ENCODE results near the gene GPATCH3.
A peak's percentile ranks its signal among the peaks of the same experiment; 100 is the strongest.
"Not testable (repeated sequence)": the region's sequence is repeated elsewhere in the genome, so short reads cannot be mapped to it uniquely, and the experiment has no call there.

The GPATCH3 gene

DNA sequence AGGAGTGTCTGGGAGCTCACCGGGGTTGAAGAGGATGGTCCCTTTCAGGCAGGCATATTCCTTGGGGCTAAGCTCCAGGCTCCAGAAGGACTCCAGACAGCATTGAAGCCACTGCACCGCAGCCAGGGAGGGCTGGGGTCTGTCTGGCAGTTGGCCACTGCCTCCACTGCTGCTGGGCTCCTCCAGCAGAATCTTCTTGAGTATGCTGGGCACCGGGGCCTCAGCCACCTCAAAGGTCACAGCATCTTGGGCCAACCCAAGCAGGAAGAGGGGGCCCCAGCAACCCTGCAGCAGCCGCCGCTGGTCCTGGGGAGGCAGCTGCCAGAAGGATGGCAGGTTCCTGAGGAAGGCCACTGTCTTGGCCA, 13.1 kb upstream of the GPATCH3 start:
- DNase-seq, result no peak

DNA sequence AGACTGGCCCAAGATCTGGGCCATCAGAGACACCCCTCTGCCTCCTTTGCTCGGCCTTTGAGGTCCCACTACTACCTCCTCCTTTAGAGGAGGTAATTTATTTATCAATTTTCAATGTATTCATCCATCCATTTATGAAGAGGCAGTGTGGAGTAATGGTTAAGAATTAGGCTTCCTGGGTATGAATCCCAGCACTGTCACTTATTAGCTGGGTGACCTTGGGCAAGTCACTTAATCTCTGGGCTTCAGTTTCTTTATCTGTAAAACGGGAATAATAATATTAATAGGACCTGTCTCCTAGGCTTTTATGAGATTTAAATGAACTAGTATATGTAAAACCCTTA, 11.9 kb upstream of the GPATCH3 start:
- no peak for DNase-seq

DNA sequence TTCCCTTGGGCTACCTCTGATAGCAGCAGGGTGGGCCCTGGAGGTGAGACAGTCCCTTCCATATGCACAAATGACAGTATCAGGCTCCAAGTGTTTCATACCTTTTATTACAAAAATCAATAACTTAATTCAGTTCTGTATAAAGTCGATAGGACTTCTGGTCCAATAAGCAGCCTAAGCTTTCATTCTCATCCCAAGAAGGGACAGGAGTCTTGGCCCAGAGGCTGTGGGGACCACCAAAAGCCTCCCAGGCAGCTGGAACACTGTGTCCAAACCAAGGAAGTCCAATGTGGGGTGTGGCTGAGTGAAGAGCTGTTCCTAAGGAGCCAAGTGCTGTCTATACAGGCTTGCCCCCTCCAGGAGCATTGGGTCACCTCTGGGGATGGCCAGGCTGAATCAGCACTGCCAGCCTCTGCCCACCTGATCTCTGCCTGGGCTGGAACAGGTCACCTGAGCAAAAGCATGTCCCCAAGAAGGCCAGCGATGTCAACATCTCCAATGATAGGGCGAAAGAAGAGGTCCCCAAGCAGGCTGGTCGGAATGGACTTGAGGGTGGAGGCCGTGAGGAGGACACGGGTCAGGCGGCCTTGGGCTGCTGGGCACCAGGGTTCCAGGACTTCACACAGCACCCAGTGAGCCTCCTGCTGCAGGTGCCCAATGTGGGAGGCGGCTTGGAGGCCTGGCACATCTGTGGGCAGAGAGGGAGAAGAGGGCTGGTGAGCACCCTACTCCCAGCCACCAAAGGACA, 11.3 kb upstream of the GPATCH3 start:
- DNase-seq, result no peak

DNA sequence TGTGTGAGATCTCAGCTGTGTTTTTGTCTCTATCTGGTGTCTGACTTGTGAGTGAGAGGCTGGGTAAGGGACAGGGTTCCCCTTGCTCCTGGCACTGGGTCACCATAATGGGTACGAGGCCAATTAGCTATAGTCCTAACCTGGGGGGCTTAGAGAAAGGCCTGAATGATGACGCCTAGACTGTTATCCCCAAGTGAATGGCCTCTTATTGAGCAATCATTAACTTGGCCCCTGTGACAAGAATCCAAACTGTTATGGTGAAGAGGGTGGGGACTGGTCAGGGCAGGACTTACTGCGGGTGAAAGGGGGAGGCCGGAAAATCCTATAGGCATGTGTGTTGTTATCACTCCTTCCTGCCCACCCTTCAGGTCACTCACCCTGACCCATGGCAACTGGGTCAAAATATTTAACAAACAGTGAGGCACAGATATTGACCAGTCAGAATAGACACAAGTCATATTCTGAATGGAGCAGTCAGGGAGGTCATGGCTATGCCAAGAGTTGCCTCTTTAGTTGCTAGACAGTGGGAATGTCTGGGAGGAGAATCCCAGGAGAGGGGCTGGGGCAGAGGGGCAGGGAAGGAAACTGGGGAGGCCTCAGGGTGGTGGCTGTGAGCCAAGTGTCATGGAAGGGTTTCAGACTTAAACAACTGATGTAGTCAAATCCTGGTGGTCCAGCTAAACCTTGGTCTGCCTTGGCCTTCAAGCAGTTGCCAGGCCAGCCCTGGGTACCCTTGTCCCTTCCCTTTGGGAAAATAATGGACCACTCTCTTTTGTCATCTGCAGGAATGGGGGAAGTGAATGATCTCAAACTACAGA, 10.3 kb upstream of the GPATCH3 start:
- DNase-seq, result no peak

DNA sequence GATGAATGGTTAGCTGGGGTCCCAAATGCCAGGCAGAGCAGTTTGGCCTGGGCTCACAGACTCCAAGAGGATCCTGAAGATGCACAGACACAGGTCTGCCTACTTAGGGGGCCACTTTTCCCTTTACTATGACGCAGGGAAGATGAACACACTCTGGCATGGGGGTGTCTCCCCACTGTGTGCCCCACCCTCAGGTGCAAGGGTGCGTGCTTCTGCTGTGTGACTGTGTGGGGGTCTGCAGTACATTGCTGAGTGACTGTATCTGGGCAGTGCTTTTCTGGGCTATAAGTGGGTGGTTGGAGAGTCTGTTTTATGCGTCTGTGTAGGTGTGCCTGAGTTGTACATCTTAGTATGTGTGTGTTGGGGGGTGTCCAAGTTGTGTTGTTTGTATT, 9.7 kb upstream of the GPATCH3 start:
- no peak for DNase-seq

DNA sequence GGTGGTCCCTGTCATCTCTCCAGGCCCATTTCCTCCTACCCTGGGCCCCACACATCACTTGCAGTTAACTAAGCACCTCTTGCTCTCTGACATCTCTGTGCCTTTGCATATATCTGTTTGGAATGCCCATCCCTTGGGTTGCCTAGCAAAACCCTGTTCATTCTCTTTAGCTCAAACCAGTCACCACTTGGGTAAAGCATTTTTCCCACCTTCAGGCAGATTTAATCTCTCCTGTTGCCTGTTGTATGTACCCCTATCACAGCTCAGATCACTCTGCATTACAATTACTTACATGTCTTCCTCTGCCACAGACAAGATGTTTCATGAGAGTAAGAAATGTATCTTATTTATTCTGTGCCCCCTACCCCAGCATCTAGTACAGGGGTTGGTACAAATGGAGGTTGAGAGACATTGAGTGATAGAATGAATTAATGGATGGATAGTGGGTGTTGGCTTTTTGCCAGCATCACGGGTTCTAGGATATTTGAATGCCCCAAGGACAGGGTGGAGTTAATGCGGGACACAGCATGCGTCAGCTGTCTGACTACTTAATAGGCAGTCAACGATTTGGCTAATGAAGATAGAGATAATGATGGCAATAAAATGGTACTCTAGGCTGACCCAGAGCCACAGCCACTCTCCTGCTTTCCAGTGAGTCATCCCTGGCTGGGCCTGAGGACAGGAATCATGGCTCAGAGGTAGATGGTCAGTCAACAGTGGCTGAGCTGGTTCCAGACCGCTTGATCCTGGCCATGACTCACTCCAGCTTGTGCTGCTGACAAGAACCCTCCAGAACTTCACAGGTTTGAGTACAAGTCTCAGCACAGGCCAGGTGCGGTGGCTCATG, 7.0 kb upstream of the GPATCH3 start:
- no peak for DNase-seq

DNA sequence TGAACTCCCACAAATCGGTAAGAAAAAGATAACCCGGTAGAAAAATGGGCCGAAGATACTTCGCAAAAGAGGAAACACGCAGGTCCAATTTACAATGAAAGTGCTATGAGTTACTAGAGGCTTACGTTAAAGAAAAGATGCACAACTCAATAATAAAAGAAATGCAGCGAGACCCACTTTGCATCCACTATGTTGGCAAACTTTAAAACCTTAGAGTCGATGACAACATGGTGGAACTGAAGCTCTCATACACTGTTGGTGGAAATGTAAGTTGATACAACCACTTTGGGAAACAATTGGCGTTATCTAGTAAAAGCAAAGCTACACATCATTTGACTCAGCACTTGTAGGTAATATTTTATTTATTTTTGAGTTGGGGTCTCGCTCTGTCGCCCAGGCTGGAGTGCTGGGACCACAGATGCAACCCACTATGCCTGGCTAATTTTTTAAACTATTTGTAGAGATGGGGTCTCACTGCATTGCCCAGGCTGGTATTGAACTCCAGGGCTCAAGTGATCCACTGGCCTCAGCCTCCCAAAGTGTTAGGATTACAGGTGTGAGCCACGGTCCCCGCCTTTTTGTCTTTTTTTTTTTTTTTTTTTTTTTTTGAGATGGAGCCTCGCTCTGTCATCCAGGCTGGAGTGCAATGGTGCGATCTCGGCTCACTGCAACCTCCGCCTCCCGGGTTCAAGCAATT, 696 bp upstream of the GPATCH3 start:
- DNase-seq, result no peak

DNA sequence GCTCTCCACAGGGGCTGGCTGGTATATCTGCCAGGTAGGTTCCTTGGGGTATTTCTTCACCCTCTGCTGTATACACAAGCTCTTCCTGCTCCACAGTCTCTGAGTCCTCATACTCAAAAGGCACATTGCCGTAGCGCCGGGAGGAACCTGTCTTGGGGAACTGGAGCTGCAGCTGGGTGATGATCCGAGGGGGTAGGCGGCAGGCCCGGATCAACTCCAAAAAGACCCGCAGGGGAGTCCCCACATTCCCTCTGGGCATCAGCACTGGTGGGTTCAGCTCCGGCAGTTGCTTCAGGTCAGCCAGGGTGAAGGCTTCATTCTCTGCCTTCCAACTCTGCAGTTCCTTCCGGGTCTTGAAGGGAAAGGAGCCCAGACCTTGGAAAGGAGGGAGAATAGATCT, 2.9 kb downstream of the GPATCH3 start:
- no peak for DNase-seq

DNA sequence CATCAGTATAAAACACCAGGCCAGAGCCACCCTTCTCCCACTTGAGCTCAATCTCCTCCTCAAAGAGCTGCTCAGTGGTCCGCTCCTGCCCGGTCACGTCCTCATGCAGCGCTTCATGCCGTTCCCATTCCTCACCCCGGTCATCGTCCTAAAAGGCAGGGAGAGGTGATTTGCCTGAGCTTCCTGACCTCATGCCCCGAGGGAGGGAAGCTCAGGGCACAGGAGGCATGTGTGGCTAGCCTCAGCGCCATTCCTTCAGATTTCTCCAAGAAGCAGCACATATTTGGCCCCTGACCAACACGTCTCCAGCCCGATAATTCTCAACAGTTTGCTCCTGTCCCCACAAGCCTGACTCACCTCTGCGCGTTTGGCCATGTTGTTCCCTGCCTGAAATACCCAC, 6.0 kb downstream of the GPATCH3 start:
- no peak for DNase-seq

DNA sequence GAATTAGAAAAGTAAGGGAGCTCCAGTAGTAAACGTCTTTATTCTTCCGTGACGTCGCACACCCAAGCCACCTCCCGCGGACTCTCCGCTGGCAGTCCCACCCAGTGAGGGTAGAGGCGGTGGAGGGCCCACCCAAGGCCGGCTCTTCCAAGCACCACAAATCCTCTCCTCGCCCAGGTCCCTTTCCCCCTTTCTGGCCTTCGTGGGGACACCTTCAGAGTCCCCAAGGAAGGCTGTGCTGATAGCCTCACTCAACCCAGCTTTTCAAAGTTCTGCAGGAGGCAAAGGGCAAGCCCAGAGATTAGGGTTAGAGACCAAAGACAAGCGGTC, 9.8 kb downstream of the GPATCH3 start:
- DNase-seq, result no peak

DNA sequence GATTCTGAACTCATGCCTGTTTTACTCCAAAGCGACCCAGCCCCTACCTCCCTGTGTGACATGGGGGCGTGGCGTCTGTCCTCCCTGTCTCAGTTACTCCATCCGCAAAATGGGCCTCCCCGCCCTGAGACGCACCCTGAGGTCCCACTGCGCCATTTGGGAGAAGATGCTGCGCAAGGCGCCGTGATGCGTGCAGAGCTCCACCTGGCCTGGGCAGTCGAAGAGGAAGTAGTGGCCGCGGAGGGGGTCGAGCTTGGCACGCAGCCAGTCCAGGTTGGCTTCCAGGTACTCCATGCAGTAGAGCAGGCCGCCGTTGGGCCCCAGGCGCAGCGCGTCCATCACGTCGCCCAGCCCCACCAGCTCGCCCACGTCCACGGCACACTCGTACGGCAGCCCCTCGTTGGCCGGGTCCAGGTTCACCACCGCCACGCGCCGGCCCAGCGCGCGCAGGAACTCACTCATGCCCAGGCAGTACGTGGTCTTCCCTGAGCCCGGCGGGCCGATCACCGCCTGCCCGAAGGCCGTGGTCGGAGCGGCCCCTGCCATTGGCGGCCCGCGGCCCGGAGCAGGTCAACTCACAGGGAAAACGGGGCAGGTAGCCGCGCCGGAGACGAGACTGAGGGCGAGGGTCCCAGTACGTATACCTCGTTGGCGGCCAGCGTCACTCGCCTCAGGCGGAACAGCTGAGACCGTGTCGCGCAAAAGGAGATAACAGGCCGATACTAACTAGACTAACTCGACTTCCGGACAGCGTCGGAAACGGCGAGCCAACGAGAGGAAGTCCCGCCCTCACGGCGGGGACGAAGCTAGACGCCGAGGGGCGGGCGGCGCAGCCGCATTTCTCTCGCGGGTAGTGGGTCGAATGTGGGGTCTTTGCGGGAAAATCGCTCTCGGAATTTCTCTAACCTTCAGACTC, 10.5 kb downstream of the GPATCH3 start, which contains the start of gene GPN2:
Gene GPN2, minus strand, starts transcription at position 733 of the 916 bp plus-strand sequence. Its CDS starts 187 bp downstream, at position 546.
- peak; percentile 52 for DNase-seq

DNA sequence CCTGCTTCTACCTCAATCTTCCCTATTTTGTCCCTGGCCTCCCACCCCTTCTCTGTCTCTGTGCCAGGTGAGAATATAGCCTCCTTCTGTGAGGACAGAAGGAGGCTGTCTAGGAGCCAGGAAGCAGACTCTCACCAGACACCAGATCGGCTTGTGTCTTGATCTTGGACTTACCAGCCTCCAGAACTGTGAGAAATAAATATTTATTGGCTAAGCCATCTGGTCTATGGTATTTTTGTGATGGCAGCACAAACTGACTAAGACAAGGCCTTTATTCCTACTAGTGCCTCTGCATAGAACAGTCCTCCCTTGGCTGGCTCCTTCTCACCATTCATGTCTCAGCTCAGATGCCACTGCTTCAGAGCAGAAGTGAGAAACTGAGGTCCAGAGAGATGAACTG, 12.0 kb downstream of the GPATCH3 start:
- DNase-seq, result no peak

DNA sequence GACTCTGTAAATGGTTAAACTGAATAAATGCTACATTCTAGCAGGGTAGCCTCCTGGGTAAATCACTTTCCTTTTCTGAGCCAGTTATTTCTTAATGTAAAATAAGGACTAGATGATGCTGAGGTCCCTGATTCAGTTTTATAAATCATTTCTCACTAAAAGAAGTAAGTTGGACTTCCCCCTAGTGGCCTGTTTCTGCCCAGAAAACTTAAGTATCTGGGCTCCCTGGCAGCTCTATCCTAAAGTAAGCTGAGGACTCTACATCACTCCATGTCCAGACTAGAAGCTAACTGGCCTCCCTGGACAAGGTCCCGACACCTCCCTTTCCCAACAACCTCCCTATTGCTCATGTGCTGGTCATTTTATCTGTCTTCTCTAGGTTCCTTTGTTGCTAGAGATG, 13.1 kb downstream of the GPATCH3 start:
- DNase-seq, result no peak

DNA sequence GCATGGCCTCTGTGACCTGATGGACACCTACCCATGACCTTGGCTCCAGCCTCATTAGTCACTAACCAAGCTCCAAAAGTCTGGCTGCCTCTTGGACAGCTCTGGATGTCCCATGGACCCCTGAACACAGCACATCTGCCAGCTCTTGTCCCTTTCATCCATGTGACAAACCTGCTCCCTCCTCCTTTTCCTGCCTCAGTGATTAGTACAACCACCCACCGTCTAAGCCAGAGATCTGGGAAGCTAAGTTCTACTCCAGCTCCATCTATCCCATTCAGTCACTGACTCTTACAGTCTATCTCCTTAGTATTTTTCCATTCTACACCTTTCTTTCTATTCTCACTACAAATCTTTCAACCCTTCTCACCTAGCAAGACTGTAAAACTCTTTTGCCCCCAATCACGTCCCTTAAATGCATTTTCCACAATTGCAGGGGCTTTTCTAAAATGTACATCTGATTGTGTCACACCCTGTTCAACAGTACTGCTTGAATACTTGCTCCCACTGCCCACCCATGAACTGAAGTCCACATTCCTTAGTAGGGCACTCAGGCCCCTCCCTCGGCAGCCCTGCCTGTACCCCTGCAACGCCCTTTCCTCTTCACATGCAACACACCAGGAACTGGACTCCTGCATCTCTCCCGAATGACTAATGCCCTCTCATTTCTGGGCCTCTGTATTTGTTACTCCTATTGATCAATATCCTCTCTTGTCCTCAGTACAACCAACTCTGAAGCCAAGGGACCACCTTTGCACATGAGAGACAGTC, 17.4 kb downstream of the GPATCH3 start:
- no peak for DNase-seq

DNA sequence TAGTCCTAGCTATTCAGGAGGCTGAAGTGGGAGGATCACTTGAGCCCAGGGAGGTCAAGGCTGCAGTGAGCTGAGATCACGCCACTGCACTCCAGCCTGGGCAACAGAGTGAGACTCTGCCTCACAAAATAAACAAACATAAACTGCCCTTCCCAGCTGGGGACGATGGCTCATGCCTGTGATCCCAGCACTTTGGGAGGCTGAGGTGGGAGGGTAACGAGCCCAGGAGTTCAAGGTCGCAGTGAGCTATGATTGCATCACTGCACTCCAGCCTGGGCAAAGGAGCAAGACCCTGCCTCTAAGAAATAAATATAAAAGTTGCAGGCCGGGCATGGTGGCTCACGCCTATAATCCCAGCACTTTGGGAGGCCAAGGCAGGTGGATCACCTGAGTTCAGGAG, 18.7 kb downstream of the GPATCH3 start:
- not testable (repeated sequence) for DNase-seq

DNA sequence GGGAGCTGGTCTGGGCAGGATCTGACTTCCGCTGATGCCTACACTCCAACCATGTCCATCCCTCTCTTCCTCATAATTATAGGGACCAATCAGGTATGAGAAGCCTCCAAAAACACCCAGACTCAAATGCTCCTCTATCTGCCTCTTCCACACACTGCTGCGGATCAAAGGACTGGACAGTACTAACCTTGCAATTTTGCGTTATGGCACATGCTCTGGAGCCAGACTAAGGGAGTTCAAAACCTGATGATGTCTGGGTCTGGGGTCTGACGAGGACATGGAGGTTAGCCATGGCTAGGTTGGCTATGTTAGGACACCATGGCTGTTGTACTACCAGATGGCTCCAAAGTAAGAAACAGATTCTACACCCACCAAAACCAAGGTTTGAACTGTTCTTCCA, 20.5 kb downstream of the GPATCH3 start:
- no peak for DNase-seq

DNA sequence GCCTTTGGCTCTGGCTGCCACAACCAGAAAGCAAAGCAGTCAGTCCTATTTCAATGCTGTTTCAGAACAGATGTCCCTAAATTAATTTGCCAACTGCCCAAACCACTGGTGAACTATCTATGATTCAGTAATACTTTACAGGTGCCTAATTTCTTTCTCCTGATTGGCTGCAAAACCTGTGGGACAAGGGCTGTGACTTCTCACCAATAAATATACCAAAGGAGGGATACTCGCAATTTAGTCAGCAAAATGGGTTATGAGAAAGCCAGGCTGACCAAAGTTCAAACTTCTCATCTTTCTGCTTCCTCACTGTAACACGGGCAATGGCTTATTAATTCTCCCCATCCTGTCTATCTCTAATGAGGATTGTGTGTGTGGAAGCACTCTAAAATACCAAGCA, 22.9 kb downstream of the GPATCH3 start:
- DNase-seq, result no peak

DNA sequence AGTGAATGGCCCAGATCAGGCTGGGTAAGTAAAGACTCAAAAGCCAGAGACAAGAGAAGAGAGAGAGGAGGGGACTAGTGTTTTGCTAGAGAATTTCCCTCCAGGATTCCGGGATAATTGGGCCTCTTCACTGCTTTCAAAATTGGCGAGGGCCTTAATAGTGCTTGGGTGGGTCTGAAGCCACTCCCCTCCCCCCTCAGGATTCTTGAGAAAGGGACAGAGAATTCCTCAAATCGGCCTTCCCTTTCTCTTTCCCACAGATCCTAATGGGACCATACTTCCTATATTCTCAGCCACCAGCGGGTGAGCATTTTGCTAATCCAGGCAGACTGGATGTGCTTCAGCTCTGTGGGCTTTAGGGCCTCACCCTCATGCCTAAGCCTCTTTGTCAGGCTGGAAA, 25.4 kb downstream of the GPATCH3 start:
- DNase-seq, result no peak

DNA sequence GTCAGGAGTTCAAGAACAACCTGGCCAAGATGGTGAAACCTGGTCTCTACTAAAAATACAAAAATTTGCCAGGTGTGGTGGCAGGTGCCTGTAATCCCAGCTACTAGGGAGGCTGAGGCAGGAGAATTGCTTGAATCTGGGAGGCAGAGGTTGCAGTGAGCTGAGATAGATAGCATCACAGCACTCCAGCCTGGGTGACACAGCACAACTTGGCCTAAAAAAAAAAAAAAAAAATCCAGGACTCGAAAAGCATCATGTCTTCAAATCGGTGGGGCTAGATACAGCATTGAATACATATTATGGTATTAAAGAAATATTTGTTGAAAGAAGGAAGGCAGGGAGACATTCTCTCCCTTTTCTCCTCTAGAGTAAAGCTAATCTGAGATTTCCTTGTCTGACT, 27.2 kb downstream of the GPATCH3 start:
- not testable (repeated sequence) for DNase-seq

DNA sequence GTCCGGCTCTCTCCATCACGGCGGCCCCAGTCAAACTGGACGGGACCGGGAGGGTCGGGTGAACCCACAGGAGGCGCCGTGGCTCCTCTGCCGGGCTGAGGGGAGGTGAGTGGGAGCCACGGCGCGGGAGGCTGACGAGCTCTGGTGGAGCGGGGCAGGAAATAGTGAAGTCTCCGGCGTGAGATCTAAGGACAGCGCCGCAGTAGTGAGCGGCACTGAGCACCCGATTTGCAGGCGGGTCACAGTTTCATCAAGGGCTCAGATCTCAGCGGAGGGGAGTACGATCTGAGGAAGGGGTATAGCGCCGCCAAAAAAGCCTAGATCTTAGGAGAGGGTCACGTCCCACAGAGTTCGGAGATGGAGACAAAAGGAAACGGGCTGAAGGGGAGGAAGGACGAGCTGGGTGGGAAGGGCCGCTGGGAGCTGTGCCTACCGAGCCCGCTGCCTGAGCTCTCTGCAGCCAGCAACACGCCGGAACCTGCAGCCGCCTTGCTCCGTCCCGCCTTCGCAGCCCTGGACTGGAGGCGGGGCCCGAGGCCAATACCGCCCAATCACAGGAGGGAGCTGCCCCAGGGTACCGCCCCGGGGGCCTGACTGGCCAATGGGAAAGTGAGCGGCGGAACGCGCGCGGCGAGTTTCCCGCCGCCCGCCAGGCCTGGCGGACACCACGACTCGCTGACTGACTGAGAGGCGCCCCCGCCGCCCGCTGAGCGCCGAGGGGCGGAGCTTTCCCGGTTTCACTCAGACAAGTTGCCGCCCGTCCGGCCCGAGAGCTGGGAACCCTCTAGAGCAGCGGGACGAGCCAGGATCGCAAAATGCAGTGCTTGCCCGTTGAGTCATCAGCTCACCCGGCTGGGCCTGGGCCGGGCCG, 35.4 kb downstream of the GPATCH3 start:
- DNase-seq, result peak; percentile 95
